GM18498 (cell line): ENCODE measurements around the gene PLCZ1.
"Not testable (repeated sequence)": the region's sequence is repeated elsewhere in the genome, so short reads cannot be mapped to it uniquely, and the experiment has no call there.

Experiments
- ATAC-seq: cut with Tn5 transposase; IDR thresholded peaks from one replicate; pipeline ENCODE4 v1.9.1; 2021; ENCODE audit warnings: mild to moderate bottlenecking, moderate library complexity; ENCODE audit not compliant: unreplicated experiment

Gene PLCZ1

GRCh38 chr12:18737819-18738218 is at the start of gene PLCZ1, which contains the start of gene CAPZA3:
PLCZ1 (minus strand) TSS chr12:18738012; CDS start chr12:18737371, 641 bp downstream.
CAPZA3 (plus strand) TSS chr12:18738119; CDS start chr12:18738269, 150 bp downstream.
- no peak for ATAC-seq

GRCh38 chr12:18785465-18785864 is 47.7 kb upstream of the PLCZ1 start:
- not testable (repeated sequence) for ATAC-seq

- no peak for ATAC-seq
These were observed 45.0 kb upstream of the PLCZ1 start for GRCh38 chr12:18782827-18783226.

GRCh38 chr12:18766479-18766878 is 28.7 kb upstream of the PLCZ1 start:
- not testable (repeated sequence) for ATAC-seq

- no peak for ATAC-seq
These were observed 17.5 kb upstream of the PLCZ1 start for GRCh38 chr12:18755341-18755740.

GRCh38 chr12:18754124-18754707 is 16.4 kb upstream of the PLCZ1 start:
- no peak for ATAC-seq

GRCh38 chr12:18753481-18754123 is 15.8 kb upstream of the PLCZ1 start:
- no peak for ATAC-seq

GRCh38 chr12:18752947-18753346 is 15.1 kb upstream of the PLCZ1 start:
- ATAC-seq: no peak

GRCh38 chr12:18752280-18752920 is 14.6 kb upstream of the PLCZ1 start:
- no peak for ATAC-seq

- ATAC-seq: no peak
These were observed 14.1 kb upstream of the PLCZ1 start for GRCh38 chr12:18751866-18752265.

- ATAC-seq: no peak
These were observed 12.3 kb upstream of the PLCZ1 start for GRCh38 chr12:18750085-18750484.

GRCh38 chr12:18749386-18749957 is 11.7 kb upstream of the PLCZ1 start:
- no peak for ATAC-seq

- no peak for ATAC-seq
These were observed 10.1 kb upstream of the PLCZ1 start for GRCh38 chr12:18747895-18748294.

GRCh38 chr12:18731156-18731555 is 6.7 kb downstream of the PLCZ1 start:
- ATAC-seq: no peak

- no peak for ATAC-seq
These were observed 14.1 kb downstream of the PLCZ1 start for GRCh38 chr12:18723752-18724151.

- no peak for ATAC-seq
These were observed 16.4 kb downstream of the PLCZ1 start for GRCh38 chr12:18721452-18721851.

GRCh38 chr12:18720690-18721089 is 17.1 kb downstream of the PLCZ1 start:
- ATAC-seq: no peak

GRCh38 chr12:18719922-18720510 is 17.8 kb downstream of the PLCZ1 start:
- no peak for ATAC-seq

GRCh38 chr12:18718462-18718861 is 19.4 kb downstream of the PLCZ1 start:
- ATAC-seq: no peak

GRCh38 chr12:18716236-18716635 is 21.6 kb downstream of the PLCZ1 start:
- ATAC-seq: no peak

- no peak for ATAC-seq
These were observed 31.0 kb downstream of the PLCZ1 start for GRCh38 chr12:18706798-18707197.
